ENCODE results near the gene CEP192.

DNA sequence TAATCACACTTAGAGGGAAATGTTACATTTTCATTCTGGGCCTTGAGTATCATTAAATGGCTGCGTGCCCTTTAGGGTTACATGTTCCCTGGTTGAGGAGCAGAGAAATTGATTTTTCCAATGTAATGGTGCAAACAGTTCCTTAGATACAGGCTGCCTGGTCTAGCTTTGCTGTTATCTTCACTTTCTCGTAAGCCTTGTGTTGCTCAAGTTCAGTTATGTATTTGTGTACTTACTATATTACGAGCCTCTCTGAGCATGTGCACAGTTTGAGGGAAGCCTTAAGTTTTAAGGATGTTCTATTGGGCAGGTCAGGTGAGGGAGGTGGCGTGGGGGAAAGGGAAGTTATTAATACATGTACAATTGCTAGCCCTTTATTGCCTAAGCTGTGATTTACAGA, 23.7 kb downstream of the CEP192 start:
- TF ChIP-seq, protein P1, sequence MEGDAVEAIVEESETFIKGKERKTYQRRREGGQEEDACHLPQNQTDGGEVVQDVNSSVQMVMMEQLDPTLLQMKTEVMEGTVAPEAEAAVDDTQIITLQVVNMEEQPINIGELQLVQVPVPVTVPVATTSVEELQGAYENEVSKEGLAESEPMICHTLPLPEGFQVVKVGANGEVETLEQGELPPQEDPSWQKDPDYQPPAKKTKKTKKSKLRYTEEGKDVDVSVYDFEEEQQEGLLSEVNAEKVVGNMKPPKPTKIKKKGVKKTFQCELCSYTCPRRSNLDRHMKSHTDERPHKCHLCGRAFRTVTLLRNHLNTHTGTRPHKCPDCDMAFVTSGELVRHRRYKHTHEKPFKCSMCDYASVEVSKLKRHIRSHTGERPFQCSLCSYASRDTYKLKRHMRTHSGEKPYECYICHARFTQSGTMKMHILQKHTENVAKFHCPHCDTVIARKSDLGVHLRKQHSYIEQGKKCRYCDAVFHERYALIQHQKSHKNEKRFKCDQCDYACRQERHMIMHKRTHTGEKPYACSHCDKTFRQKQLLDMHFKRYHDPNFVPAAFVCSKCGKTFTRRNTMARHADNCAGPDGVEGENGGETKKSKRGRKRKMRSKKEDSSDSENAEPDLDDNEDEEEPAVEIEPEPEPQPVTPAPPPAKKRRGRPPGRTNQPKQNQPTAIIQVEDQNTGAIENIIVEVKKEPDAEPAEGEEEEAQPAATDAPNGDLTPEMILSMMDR (IDR thresholded peaks at IDR 0.05; ENCODE audit: low read length) = no peak
- no peak for TF ChIP-seq EZH2 (IDR thresholded peaks at IDR 0.05; ENCODE audit: borderline replicate concordance, low read length)
